Neuronal stem cell (in vitro differentiated cells): Measurements from ENCODE around the gene PTCRA.
A peak's percentile ranks its signal among the peaks of the same experiment; 100 is the strongest.
"Not testable (repeated sequence)": the region's sequence is repeated elsewhere in the genome, so short reads cannot be mapped to it uniquely, and the experiment has no call there.

ENCODE experiments used
- DNase-seq: peaks from one replicate; pipeline ENCODE4 v3.0.0-alpha.2; 2013; ENCODE audit warnings: low spot score
- H2AFZ ChIP-seq: one replicate; pipeline ENCODE4 v1.6.1; 2013; ENCODE audit warnings: mild to moderate bottlenecking, low read length, inconsistent platforms
- H2AK5ac ChIP-seq: 2 replicates; pipeline ENCODE4 v1.6.1; 2013; ENCODE audit warnings: low read depth, mild to moderate bottlenecking, inconsistent platforms, low read length, moderate library complexity, mixed read lengths
- H2BK120ac ChIP-seq: 2 replicates; pipeline ENCODE4 v1.6.1; 2013; ENCODE audit warnings: low read depth, mild to moderate bottlenecking, inconsistent platforms, low read length, moderate library complexity, mixed read lengths
- H2BK12ac ChIP-seq: one replicate; pipeline ENCODE4 v1.6.1; 2013; ENCODE audit warnings: low read length, inconsistent platforms
- H2BK15ac ChIP-seq: 2 replicates; pipeline ENCODE4 v1.6.1; 2013; ENCODE audit warnings: mild to moderate bottlenecking, low read length, inconsistent platforms, mixed read lengths
- H2BK5ac ChIP-seq: one replicate; pipeline ENCODE4 v1.6.1; 2013; ENCODE audit warnings: inconsistent platforms, mild to moderate bottlenecking, low read length, moderate library complexity
- H3K14ac ChIP-seq: one replicate; pipeline ENCODE4 v1.6.1; 2013; ENCODE audit warnings: low read length, inconsistent platforms
- H3K18ac ChIP-seq: 2 replicates; pipeline ENCODE4 v1.6.1; 2013; ENCODE audit warnings: low read length, inconsistent platforms
- H3K23ac ChIP-seq: 2 replicates; pipeline ENCODE4 v1.6.1; 2013; ENCODE audit warnings: low read depth, mild to moderate bottlenecking, mixed read lengths, low read length, inconsistent platforms; ENCODE audit not compliant: poor library complexity
- H3K27ac ChIP-seq: replicated peaks from 3 replicates; pipeline ENCODE4 v1.5.1; 2013; ENCODE audit warnings: low read length, inconsistent platforms
- H3K27me3 ChIP-seq, 3 experiments: 2 replicates each; pipeline ENCODE4 v1.6.1; 2013; ENCODE audit warnings: low read length in 3 of 3, mild to moderate bottlenecking in 2 of 3, inconsistent platforms in 1 of 3, low read depth in 1 of 3, mixed read lengths in 1 of 3, moderate library complexity in 1 of 3; ENCODE audit not compliant: control insufficient read depth in 3 of 3, insufficient read depth in 3 of 3
- H3K36me3 ChIP-seq, 2 donors: replicated peaks in 1 of 2; 2 replicates each; pipeline ENCODE4 v1.6.1; 2013; ENCODE audit warnings: low read length in 2 of 2; ENCODE audit not compliant: control insufficient read depth in 2 of 2, insufficient read depth in 2 of 2
- H3K4ac ChIP-seq: 2 replicates; pipeline ENCODE4 v1.6.1; 2013; ENCODE audit warnings: inconsistent platforms, mild to moderate bottlenecking, low read length, moderate library complexity
- H3K4me1 ChIP-seq, 2 donors: 1 replicate in 1 of 2; 2 replicates in 1 of 2; pipeline ENCODE4 v1.6.1; 2013; ENCODE audit warnings: low read length in 2 of 2, low read depth in 1 of 2; ENCODE audit not compliant: control insufficient read depth in 2 of 2, insufficient read depth in 1 of 2
- H3K4me2 ChIP-seq: one replicate; pipeline ENCODE4 v1.6.1; 2013; ENCODE audit warnings: mild to moderate bottlenecking, low read length, inconsistent platforms; ENCODE audit not compliant: insufficient read depth, poor library complexity, severe bottlenecking
- H3K4me3 ChIP-seq, 2 donors: 2 replicates each; pipeline ENCODE4 v1.5.1; 2013; ENCODE audit warnings: low read length in 2 of 2, mild to moderate bottlenecking in 2 of 2, inconsistent platforms in 1 of 2, moderate library complexity in 1 of 2
- H3K79me1 ChIP-seq: one replicate; pipeline ENCODE4 v1.6.1; 2013; ENCODE audit warnings: low read depth, mild to moderate bottlenecking, inconsistent platforms, low read length, moderate library complexity
- H3K9ac ChIP-seq: one replicate; pipeline ENCODE4 v1.6.1; 2013; ENCODE audit warnings: mild to moderate bottlenecking, low read depth, low read length, inconsistent platforms; ENCODE audit not compliant: poor library complexity
- H3K9me3 ChIP-seq, 2 donors: replicated peaks in 1 of 2; 2 replicates each; pipeline versions ENCODE3 to v1.6.1; 2013; ENCODE audit warnings: low read length in 2 of 2, mild to moderate bottlenecking in 2 of 2, inconsistent platforms in 1 of 2, low read depth in 1 of 2, mixed read lengths in 1 of 2, moderate library complexity in 1 of 2; ENCODE audit not compliant: control insufficient read depth in 2 of 2, insufficient read depth in 1 of 2
- H4K8ac ChIP-seq: one replicate; pipeline ENCODE4 v1.6.1; 2013; ENCODE audit warnings: low read depth, mild to moderate bottlenecking, inconsistent platforms, low read length, moderate library complexity
- H4K91ac ChIP-seq: one replicate; pipeline ENCODE4 v1.6.1; 2013; ENCODE audit warnings: low read length, low read depth, mild to moderate bottlenecking, inconsistent platforms; ENCODE audit not compliant: poor library complexity
- WGBS, 2 donors: extraction: QIAGEN DNeasy Blood & Tissue Kit; methylation state at CpG; one replicate each; pipeline ENCODE4 v1.1.7; 2013; ENCODE audit warnings: missing lambda C conversion rate in 2 of 2, mixed read lengths in 1 of 2; ENCODE audit not compliant: insufficient read length in 2 of 2, insufficient replicate concordance in 1 of 2; ENCODE audit errors: extremely low coverage in 2 of 2; 5-methylcytosine and 5-hydroxymethylcytosine counted together

The PTCRA gene

GRCh38 chr6:42877695-42878094 is 38.2 kb upstream of the PTCRA start:
- Histone ChIP-seq H2BK12ac (no peak overlapping the region), H3K4me2 (no peak overlapping the region), H3K27me3 (no peaks in the 10 kb centered on the region), H3K27ac (no peak overlapping the region), H2AFZ (peak overlapping the region; percentile 96), H3K23ac (no peak overlapping the region), H3K9ac (no peak overlapping the region), H3K14ac (no peak overlapping the region), H3K36me3 (peaks cover 3 to 18% of the 10 kb centered on the region in 2 donors), H3K79me1 (peaks cover under 1% of the 10 kb centered on the region), H2AK5ac (no peak overlapping the region), H2BK120ac (no peak overlapping the region), H2BK5ac (no peak overlapping the region), H4K8ac (no peak overlapping the region), H3K9me3 (no peaks in the 10 kb centered on the region), H4K91ac (no peak overlapping the region), H3K18ac (no peak overlapping the region), H3K4ac (no peak overlapping the region), H3K4me3 (no peak overlapping the region), H3K4me1 (peaks cover 0 to 2% of the 10 kb centered on the region in 2 donors), H2BK15ac (no peak overlapping the region)
- DNase-seq, result no peak
- no CpG with 5 or more reads among the region's 3 CpGs for WGBS, 2 donors

- H3K9ac ChIP-seq, result peak within 1 kb of the TSS; percentile 96
- H3K79me1 ChIP-seq, result peaks cover 5% of the 10 kb centered on the region
- peak within 1 kb of the TSS; percentile 92 for H2AFZ ChIP-seq
- peak within 1 kb of the TSS; percentile 95 for H4K8ac ChIP-seq
- H3K4me1 ChIP-seq, result peaks cover 0 to 2% of the 10 kb centered on the region in 2 donors
- no peak within 1 kb of the TSS for H2BK120ac ChIP-seq
- no peak within 1 kb of the TSS for H2BK15ac ChIP-seq
- peak within 1 kb of the TSS; percentile 25 for H2AK5ac ChIP-seq
- H3K4me3 ChIP-seq, result peak within 1 kb of the TSS; percentile 83 to 84
- no peak within 1 kb of the TSS for H3K4ac ChIP-seq
- H3K36me3 ChIP-seq, result peaks cover 20 to 38% of the 10 kb centered on the region in 2 donors
- WGBS, 2 donors, result no CpG with 5 or more reads among the region's 41 CpGs
- peak within 1 kb of the TSS; percentile 69 for H2BK5ac ChIP-seq
- H4K91ac ChIP-seq, result no peak within 1 kb of the TSS
- peak; percentile 75 for DNase-seq
- H3K4me2 ChIP-seq, result peak within 1 kb of the TSS; percentile 78
- peak within 1 kb of the TSS; percentile 65 for H3K27ac ChIP-seq
- H3K14ac ChIP-seq, result peak within 1 kb of the TSS; percentile 11
- peak within 1 kb of the TSS; percentile 50 for H3K18ac ChIP-seq
- H3K9me3 ChIP-seq, result no peaks in the 10 kb centered on the region
- no peaks in the 10 kb centered on the region for H3K27me3 ChIP-seq
- H2BK12ac ChIP-seq, result no peak within 1 kb of the TSS
- H3K23ac ChIP-seq, result no peak within 1 kb of the TSS
Observed at GRCh38 chr6:42879372-42880239, 36.2 kb upstream of the PTCRA start, which contains the start of gene RPL7L1. RPL7L1 (plus strand) TSS chr6:42879616; CDS start chr6:42879911, 295 bp downstream.

- H2AK5ac ChIP-seq, H4K8ac ChIP-seq, H3K27me3 ChIP-seq, H3K9me3 ChIP-seq, H3K79me1 ChIP-seq, DNase-seq, H3K23ac ChIP-seq, H2BK15ac ChIP-seq, H3K4ac ChIP-seq, H2BK120ac ChIP-seq, H2BK12ac ChIP-seq, H4K91ac ChIP-seq, H3K4me1 ChIP-seq: not testable (repeated sequence)
- H3K4me2 ChIP-seq, result peak overlapping the region; percentile 59
- H3K27ac ChIP-seq, result peak overlapping the region; percentile 43
- peak overlapping the region; percentile 83 for H3K9ac ChIP-seq
- peak overlapping the region; percentile 92 for H2AFZ ChIP-seq
- H3K36me3 ChIP-seq, result peaks cover 24 to 45% of the 10 kb centered on the region in 2 donors
- H3K18ac ChIP-seq, result peak overlapping the region; percentile 50
- peak overlapping the region; percentile 83 to 84 for H3K4me3 ChIP-seq
- H3K14ac ChIP-seq, result peak overlapping the region; percentile 11
- peak overlapping the region; percentile 69 for H2BK5ac ChIP-seq
- no CpG with 5 or more reads among the region's 25 CpGs for WGBS, 2 donors
Observed at GRCh38 chr6:42880240-42880817, 35.5 kb upstream of the PTCRA start.

GRCh38 chr6:42880871-42881270 is 35.0 kb upstream of the PTCRA start:
- H4K8ac ChIP-seq, H3K4ac ChIP-seq, H3K14ac ChIP-seq, H3K4me1 ChIP-seq, H3K79me1 ChIP-seq, H3K9ac ChIP-seq, H2BK120ac ChIP-seq, H3K23ac ChIP-seq, H2AK5ac ChIP-seq, H3K27ac ChIP-seq, H4K91ac ChIP-seq, H3K18ac ChIP-seq, H2BK15ac ChIP-seq, H3K27me3 ChIP-seq, H2AFZ ChIP-seq, H2BK5ac ChIP-seq, H3K9me3 ChIP-seq, DNase-seq, H2BK12ac ChIP-seq: not testable (repeated sequence)
- Histone ChIP-seq H3K36me3 (peaks cover 29 to 50% of the 10 kb centered on the region in 2 donors), H3K4me3 (peak overlapping the region in 1 of 2 donors; percentile 84), H3K4me2 (peak overlapping the region; percentile 59)
- no CpG with 5 or more reads among the region's 12 CpGs for WGBS, 2 donors
